ENCODE data around the gene UIMC1.

UIMC1 gene

GRCh38 chr5:176859916-176860315 is 146.7 kb downstream of the UIMC1 start:
- no peaks in the 10 kb centered on the region for H3K9me2 ChIP-seq (replicated peaks; ENCODE audit: low read depth, low read length)
- H3K27me3 ChIP-seq (ENCODE audit: insufficient read depth, low read length, poor library complexity, severe bottlenecking): no peaks in the 10 kb centered on the region

DNA sequence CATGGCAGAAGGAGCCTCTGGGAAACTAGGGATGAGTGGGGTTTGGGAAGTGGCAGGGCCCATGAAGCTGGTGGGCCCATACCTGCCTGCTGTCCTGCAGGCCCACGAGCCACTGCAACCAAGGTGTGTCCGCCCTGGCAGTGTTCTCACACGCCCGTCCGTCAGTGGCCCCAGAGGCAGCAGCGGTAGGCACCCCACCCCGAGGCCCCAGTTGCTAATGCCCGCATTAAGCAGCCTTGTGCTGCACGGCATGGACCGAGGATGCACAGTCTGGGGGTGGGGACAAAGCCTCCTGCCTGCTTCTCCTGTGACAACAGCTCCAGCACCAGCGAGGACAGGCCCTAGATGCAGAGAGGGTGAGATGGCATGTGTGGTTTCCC is 148.7 kb downstream of the UIMC1 start:
- Histone ChIP-seq H3K9me2 (replicated peaks; ENCODE audit: low read depth, low read length) (no peaks in the 10 kb centered on the region), H3K9ac (ENCODE audit: low read depth, low read length, poor library complexity, severe bottlenecking) (no peak overlapping the region), H3F3A (ENCODE audit: low read depth) (no peaks in the 10 kb centered on the region), H3K9me3 (ENCODE audit: insufficient read depth, low read depth, low read length) (no peaks in the 10 kb centered on the region), H3K4me3 (ENCODE audit: low read length, poor library complexity, severe bottlenecking) (no peak overlapping the region), H3K4me2 (ENCODE audit: low read depth, low read length, poor library complexity, severe bottlenecking) (no peak overlapping the region), H3K36me3 (ENCODE audit: insufficient read depth, low read length) (no peaks in the 10 kb centered on the region), H3K27me3 (ENCODE audit: insufficient read depth, low read length, poor library complexity, severe bottlenecking) (no peaks in the 10 kb centered on the region), H4K20me1 (ENCODE audit: insufficient read depth, low read length, poor library complexity, severe bottlenecking) (no peaks in the 10 kb centered on the region), H3K79me2 (ENCODE audit: insufficient read depth, low read length) (no peaks in the 10 kb centered on the region), H2AFZ (ENCODE audit: low read length) (no peak overlapping the region), H3K4me1 (ENCODE audit: insufficient read depth, low read length, poor library complexity, severe bottlenecking) (no peaks in the 10 kb centered on the region)
- TF ChIP-seq EZH2phosphoT487 (IDR thresholded peaks at IDR 0.05; ENCODE audit: borderline replicate concordance) (no peak), CTCF (conservative IDR thresholded peaks at IDR 0.05; ENCODE audit: low read length) (no peak)

More at GRCh38 chr5:176859916-176860315, 146.7 kb downstream of the UIMC1 start:
- Histone ChIP-seq H3F3A (ENCODE audit: low read depth) (no peaks in the 10 kb centered on the region), H3K4me3 (ENCODE audit: low read length, poor library complexity, severe bottlenecking) (no peak overlapping the region), H3K9ac (ENCODE audit: low read depth, low read length, poor library complexity, severe bottlenecking) (no peak overlapping the region), H3K4me2 (ENCODE audit: low read depth, low read length, poor library complexity, severe bottlenecking) (no peak overlapping the region), H3K9me3 (ENCODE audit: insufficient read depth, low read depth, low read length) (no peaks in the 10 kb centered on the region), H2AFZ (ENCODE audit: low read length) (no peak overlapping the region), H3K36me3 (ENCODE audit: insufficient read depth, low read length) (no peaks in the 10 kb centered on the region), H4K20me1 (ENCODE audit: insufficient read depth, low read length, poor library complexity, severe bottlenecking) (no peaks in the 10 kb centered on the region), H3K4me1 (ENCODE audit: insufficient read depth, low read length, poor library complexity, severe bottlenecking) (no peaks in the 10 kb centered on the region), H3K79me2 (ENCODE audit: insufficient read depth, low read length) (no peaks in the 10 kb centered on the region)
- TF ChIP-seq EZH2phosphoT487 (IDR thresholded peaks at IDR 0.05; ENCODE audit: borderline replicate concordance): no peak
- no peak for TF ChIP-seq CTCF (conservative IDR thresholded peaks at IDR 0.05; ENCODE audit: low read length)

DNA sequence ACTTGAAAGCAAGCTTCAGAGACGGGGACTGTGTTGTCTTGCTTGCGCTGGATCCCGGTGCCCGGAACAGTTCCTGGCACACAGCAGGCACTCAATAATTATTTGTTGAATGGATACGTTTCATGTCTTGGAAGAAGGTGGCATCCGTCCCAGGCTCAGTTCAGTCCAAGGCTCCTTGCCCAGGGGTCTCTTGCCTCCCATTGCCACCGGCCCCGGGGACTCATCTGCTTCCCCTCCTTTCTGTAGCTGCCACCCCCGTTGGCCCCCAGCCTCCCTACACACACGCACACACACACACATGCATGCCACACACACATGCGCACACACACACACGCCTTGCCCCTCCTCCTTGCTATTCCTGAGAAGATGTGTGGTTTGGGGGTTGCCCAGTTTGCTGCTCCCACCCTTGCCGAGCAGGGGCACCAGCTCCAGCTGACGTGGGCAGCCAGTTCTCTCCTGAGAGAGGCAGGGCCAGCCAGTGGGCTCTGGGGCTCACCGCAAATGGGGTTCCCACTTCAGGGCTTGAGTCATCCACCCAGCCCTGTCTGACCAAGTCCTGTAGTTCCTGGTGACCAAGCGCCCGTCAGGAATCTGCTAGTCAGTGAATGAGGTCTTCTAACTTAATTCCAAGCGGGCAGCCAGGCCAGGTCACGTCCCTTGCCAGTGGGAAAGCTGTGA is 149.2 kb downstream of the UIMC1 start:
- Histone ChIP-seq H3K4me1 (ENCODE audit: insufficient read depth, low read length, poor library complexity, severe bottlenecking) (no peaks in the 10 kb centered on the region), H3K9me2 (replicated peaks; ENCODE audit: low read depth, low read length) (no peaks in the 10 kb centered on the region), H3K9me3 (ENCODE audit: insufficient read depth, low read depth, low read length) (no peaks in the 10 kb centered on the region), H3K4me2 (ENCODE audit: low read depth, low read length, poor library complexity, severe bottlenecking) (no peak overlapping the region), H3K79me2 (ENCODE audit: insufficient read depth, low read length) (no peaks in the 10 kb centered on the region), H2AFZ (ENCODE audit: low read length) (no peak overlapping the region), H3F3A (ENCODE audit: low read depth) (no peaks in the 10 kb centered on the region), H4K20me1 (ENCODE audit: insufficient read depth, low read length, poor library complexity, severe bottlenecking) (no peaks in the 10 kb centered on the region), H3K4me3 (ENCODE audit: low read length, poor library complexity, severe bottlenecking) (no peak overlapping the region), H3K36me3 (ENCODE audit: insufficient read depth, low read length) (no peaks in the 10 kb centered on the region), H3K27me3 (ENCODE audit: insufficient read depth, low read length, poor library complexity, severe bottlenecking) (no peaks in the 10 kb centered on the region), H3K9ac (ENCODE audit: low read depth, low read length, poor library complexity, severe bottlenecking) (no peak overlapping the region)
- TF ChIP-seq CTCF (conservative IDR thresholded peaks at IDR 0.05; ENCODE audit: low read length): no peak
- no peak for TF ChIP-seq EZH2phosphoT487 (IDR thresholded peaks at IDR 0.05; ENCODE audit: borderline replicate concordance)
